GM12892 (cell line): Measurements from ENCODE around the gene SGCG.

Experiments used
- POLR2A ChIP-seq: IDR thresholded peaks from 2 replicates; pipeline ENCODE4 v1.6.1; 2011; ENCODE audit warnings: low read depth, low read length, control low read depth
- POLR2AphosphoS5 ChIP-seq: IDR thresholded peaks from 2 replicates; pipeline ENCODE4 v1.6.1; 2011; ENCODE audit warnings: low read depth, low read length, control low read depth
- TAF1 ChIP-seq: IDR thresholded peaks from 2 replicates; pipeline ENCODE4 v1.6.1; 2011; ENCODE audit warnings: low read depth, mild to moderate bottlenecking, control low read depth, low read length, borderline replicate concordance

DNA sequence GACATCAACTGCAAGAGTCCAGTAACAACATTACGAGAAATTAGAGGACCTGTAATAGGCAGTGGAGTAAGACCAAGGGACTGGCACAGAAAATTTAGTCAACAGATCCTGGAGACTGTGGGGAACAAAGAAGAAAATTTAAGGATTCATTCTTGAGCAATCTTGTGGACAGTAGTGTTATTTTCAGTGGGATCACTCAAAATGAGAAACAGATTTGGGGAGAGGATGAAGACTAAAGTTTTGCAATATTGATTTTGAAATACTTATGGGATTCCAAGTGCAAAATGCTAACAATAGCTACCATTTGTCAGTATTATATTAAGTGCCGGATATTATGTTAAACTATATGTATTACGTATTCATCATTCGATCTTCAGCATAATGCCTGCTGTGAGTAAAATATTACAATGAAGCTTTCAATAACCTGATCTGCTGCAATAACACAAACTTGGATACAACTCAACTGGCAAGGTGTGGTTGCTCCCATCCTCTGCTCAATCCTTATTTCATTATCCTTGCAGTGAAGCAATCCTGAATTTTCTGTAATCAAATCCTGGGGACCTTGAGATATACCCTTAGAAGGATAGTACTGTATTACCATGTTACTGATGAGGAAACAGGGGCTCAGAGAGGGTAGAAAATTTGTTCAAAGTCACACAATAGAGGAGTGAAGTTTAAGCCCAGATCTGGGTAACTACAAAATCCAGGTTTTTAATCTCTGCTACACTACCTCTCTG lies 168.6 kb downstream of the SGCG start:
- TF ChIP-seq POLR2A (no peak), POLR2AphosphoS5 (no peak), TAF1 (no peak)
